HG02852 (cell line): ENCODE measurements around the gene NRSN2.

Experiments
- ATAC-seq: cut with Tn5 transposase; IDR thresholded peaks from one replicate; pipeline ENCODE4 v1.9.1; 2021; ENCODE audit warnings: mild to moderate bottlenecking, moderate library complexity; ENCODE audit not compliant: unreplicated experiment

Gene NRSN2

DNA sequence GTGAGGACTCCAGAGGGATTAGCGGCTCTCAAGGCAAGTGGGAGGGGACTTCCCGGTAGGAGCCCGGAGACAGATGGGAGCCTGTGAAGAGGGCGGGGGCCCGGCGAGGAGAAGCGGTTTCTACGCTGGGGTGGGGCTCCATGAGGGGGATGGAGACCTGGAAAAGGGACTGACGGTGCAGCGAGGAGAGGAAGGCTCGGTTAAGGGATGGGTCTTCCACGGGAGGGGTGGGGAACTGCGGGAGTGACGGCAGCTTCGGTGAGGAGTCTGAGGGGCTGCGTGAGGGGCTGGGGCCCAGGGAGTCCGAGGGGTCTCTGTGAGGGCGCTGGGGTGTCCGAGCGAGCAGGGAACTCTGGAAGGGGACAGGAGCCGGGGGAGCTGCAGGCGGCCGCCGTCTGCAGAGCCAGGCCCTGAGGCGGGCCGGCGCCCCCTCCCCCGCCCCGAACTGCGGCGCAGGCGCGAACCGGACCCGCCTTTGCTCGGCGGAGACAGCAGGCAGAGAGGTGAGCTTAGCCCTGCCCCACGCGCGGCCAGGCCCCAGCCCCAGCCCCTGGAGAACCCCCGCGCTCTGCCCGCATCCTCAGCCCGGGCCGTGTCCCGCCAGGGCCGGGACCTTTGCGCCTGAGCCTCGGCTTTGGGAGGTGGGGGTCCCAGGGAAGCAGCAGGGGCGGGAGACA lies at the start of gene NRSN2:
Gene NRSN2 (plus strand): TSS at position 472 of the 677 bp plus-strand sequence. CDS start 2,533 bp downstream, outside the sequence.
- ATAC-seq = peak; percentile 34

DNA sequence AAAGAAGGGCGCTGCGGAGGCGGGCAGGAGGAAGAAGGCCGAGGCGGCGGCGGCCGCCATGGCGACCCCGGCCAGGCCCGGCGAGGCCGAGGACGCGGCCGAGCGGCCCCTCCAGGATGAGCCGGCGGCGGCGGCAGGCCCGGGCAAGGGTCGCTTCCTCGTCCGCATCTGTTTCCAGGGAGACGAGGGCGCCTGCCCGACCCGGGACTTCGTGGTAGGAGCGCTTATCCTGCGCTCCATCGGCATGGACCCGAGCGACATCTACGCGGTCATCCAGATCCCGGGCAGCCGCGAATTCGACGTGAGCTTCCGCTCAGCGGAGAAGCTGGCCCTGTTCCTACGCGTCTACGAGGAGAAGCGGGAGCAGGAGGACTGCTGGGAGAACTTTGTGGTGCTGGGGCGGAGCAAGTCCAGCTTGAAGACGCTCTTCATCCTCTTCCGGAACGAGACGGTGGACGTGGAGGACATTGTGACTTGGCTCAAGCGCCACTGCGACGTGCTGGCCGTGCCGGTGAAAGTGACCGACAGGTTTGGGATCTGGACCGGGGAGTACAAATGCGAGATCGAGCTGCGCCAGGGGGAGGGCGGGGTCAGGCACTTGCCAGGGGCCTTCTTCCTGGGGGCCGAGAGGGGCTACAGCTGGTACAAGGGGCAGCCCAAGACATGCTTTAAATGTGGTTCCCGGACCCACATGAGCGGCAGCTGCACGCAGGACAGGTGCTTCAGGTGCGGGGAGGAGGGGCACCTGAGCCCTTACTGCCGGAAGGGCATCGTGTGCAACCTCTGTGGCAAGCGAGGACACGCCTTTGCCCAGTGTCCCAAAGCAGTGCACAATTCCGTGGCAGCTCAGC lies 48.8 kb upstream of the NRSN2 start:
- peak; percentile 27 for ATAC-seq

DNA sequence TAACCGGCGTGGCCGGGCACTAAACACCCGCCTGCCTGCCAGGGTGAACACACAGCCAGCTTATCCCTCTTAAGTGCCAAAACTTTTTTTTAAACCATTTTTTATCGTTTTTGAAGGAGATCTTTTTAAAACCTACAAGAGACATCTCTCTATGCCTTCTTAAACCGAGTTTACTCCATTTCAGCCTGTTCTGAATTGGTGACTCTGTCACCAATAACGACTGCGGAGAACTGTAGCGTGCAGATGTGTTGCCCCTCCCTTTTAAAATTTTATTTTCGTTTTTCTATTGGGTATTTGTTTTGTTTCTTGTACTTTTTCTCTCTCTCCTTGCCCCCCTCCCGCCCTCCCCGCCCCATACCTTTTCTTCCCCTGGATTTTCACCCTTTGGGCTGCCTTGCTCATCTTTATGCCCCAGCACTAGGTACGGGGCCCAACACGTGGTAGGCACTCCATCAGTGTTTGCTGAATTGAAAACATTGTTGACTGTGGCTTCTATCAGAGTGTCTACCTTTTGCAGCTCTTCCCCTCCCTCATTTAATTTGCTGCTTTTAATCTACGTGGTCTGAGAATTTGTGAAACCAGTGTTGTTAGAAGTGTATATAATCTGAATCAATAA lies 48.0 kb upstream of the NRSN2 start:
- no peak for ATAC-seq

- no peak for ATAC-seq
Observed at GRCh38 chr20:300345-300990, 46.4 kb upstream of the NRSN2 start.

GRCh38 chr20:301886-302848 lies 44.7 kb upstream of the NRSN2 start:
- ATAC-seq = no peak

GRCh38 chr20:305745-306144 lies 41.2 kb upstream of the NRSN2 start:
- no peak for ATAC-seq

GRCh38 chr20:308427-309038 lies 38.4 kb upstream of the NRSN2 start:
- ATAC-seq = no peak

- no peak for ATAC-seq
Observed at GRCh38 chr20:309306-309840, 37.5 kb upstream of the NRSN2 start.

GRCh38 chr20:309841-310644 lies 36.9 kb upstream of the NRSN2 start:
- peak; percentile 100 for ATAC-seq

DNA sequence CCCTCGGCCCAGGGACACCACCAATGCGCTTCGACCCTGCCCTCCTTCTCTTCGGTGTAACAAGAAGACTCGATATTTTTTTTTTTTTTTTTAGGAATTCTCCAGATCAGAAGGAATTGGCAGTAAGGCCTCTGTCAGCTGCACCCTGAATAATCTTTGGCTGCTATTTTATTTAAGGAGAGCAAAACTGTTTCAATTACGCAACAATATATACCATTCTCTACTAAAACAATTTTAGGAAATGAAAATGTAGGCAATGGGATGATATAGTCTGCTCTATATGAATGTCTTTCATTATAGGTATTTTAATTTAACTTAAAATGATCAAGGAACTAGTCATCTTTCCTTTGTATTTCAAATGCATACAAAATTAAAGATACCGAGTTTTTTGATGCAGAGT lies 36.3 kb upstream of the NRSN2 start:
- ATAC-seq = no peak

DNA sequence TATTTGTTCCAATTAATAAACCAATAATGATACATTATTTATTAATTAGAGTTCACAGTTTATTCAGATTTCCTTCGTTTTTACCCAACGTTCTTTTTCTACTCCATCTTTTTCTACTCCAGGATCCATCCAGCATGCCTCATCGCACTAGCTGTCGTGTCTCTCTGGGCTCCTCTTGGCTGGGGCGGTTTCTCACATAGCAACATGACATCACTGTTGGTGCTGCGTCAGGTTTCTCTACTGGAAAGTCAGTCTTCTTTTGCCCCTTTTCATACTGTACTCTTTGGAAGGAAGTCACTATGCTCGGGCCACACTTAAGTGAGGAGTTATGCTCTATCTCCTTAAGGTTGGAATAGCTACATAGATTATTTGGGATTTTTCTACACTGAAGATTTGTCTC lies 35.3 kb upstream of the NRSN2 start:
- ATAC-seq = no peak

GRCh38 chr20:312067-312466 lies 34.8 kb upstream of the NRSN2 start:
- ATAC-seq = no peak

- ATAC-seq = no peak
Observed at GRCh38 chr20:312866-313265, 34.0 kb upstream of the NRSN2 start.

- ATAC-seq = no peak
Observed at GRCh38 chr20:313402-313801, 33.5 kb upstream of the NRSN2 start.

DNA sequence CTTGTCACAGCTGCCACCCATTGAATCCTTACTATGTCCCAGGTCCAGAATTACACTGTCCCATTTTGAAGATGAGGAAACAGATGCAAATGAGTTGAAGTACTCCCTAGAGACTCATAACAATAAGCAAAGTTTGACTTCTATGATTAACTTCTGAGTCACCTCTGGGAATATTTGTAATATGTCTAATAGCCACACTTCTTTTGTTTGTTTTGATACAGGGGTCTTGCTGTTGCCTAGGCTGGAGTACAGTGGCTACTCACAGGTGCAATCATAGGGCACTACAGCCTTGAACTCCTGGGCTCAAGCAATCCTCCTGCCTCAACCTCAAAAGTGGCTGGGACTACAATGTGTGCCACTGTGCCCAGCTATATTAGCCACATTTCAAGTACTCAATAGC lies 33.0 kb upstream of the NRSN2 start:
- no peak for ATAC-seq

- ATAC-seq = no peak
Observed at GRCh38 chr20:316316-317068, 30.4 kb upstream of the NRSN2 start.

DNA sequence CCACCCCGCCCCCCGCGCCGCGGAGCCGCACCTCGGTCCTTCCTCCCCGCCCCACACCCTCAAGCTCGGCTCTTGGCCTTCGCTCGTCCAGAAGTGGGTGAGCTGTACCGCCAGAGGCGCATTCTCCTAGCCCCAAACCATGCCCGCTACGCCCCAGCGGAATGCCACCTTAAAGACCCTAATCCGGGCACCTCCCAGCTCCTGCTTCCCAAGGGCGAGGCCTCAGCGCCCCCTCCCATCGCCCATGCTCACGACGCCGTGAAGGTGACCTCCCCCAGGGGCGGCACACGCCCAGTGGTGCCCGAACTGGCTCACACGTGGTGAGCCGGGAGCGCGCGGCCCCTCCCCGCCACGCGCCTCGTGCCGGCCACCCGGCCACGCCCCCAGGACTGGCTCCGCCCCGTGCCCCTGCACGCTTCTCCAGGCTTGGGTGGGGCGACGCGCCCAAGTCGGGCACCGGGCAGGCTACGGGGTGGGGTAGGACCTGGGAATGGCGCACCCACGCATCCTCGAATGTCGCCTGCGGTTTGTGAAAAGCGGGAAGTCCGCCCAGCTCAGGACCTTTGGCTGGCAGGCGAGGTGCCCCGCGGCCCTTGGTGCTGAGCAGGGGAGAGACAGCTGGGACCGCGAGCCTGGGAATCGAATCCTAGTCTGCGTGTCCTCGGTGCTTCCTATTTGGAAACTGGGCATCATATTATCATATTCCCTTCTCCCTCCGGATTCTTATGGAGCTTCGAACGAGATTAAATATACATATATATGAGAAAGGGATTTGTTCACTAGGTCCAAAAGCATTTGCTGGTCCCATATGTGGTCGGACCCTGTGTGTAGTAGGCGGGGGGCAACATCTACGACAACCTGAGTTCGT lies 22.5 kb upstream of the NRSN2 start:
- ATAC-seq = peak; percentile 47
